ENCODE measurements around the gene KY. TPM values are rescaled to one million over a fixed set of nuclear protein-coding genes. Genes with fewer than 3 reads are reported as not detected.

Gene KY
- total RNA-seq, 1 donor from 2014 or later: 0.29 TPM

- Histone ChIP-seq H3K27ac (no peak overlapping the region), H3K36me3 (no peaks in the 10 kb centered on the region), H3K9me3 (no peaks in the 10 kb centered on the region), H3K27me3 (no peaks in the 10 kb centered on the region), H3K4me1 (no peaks in the 10 kb centered on the region), H3K4me3 (no peak overlapping the region)
- intact Hi-C loops (cut with DNase I): no loop called here
- TF ChIP-seq CTCF (IDR thresholded peaks at IDR 0.05): no peak
- DNase-seq (no peak), ATAC-seq (no peak)
These were observed 36.8 kb upstream of the KY start for GRCh38 chr3:134687642-134688041.

GRCh38 chr3:134685929-134686802 lies 35.3 kb upstream of the KY start:
- no peak overlapping the region for H3K4me3 ChIP-seq
- no peak for DNase-seq

GRCh38 chr3:134682196-134682880 lies 31.5 kb upstream of the KY start:
- no peak overlapping the region for H3K4me3 ChIP-seq
- intact Hi-C loops (cut with DNase I): no loop called here
- no peak for TF ChIP-seq CTCF (IDR thresholded peaks at IDR 0.05)
- H3K4me1 ChIP-seq: no peaks in the 10 kb centered on the region
- H3K27ac ChIP-seq: no peak overlapping the region
- H3K27me3 ChIP-seq: no peaks in the 10 kb centered on the region
- no peaks in the 10 kb centered on the region for H3K36me3 ChIP-seq
- DNase-seq (no peak), ATAC-seq (no peak)
- no peaks in the 10 kb centered on the region for H3K9me3 ChIP-seq

More at GRCh38 chr3:134685929-134686802, 35.3 kb upstream of the KY start:
- Histone ChIP-seq H3K27ac (no peak overlapping the region), H3K36me3 (no peaks in the 10 kb centered on the region), H3K27me3 (no peaks in the 10 kb centered on the region), H3K4me1 (no peaks in the 10 kb centered on the region), H3K9me3 (no peaks in the 10 kb centered on the region)
- intact Hi-C loops (cut with DNase I): no loop called here
- no peak for ATAC-seq
- TF ChIP-seq CTCF (IDR thresholded peaks at IDR 0.05): no peak

- Histone ChIP-seq H3K4me3 (no peak overlapping the region), H3K4me1 (no peaks in the 10 kb centered on the region), H3K36me3 (no peaks in the 10 kb centered on the region), H3K9me3 (no peaks in the 10 kb centered on the region), H3K27ac (no peak overlapping the region), H3K27me3 (no peaks in the 10 kb centered on the region)
- TF ChIP-seq CTCF (IDR thresholded peaks at IDR 0.05): no peak
- ATAC-seq: no peak
- DNase-seq: no peak
- intact Hi-C loops (cut with DNase I): no loop called here
These were observed 30.7 kb upstream of the KY start for GRCh38 chr3:134681522-134681900.

- no peak for TF ChIP-seq CTCF (IDR thresholded peaks at IDR 0.05)
These were observed 30.1 kb upstream of the KY start for GRCh38 chr3:134680796-134681521.

More at GRCh38 chr3:134680796-134681521, 30.1 kb upstream of the KY start:
- H3K27ac ChIP-seq: no peak overlapping the region
- no peaks in the 10 kb centered on the region for H3K4me1 ChIP-seq
- no peaks in the 10 kb centered on the region for H3K9me3 ChIP-seq
- H3K36me3 ChIP-seq: no peaks in the 10 kb centered on the region
- DNase-seq (no peak), ATAC-seq (no peak)
- intact Hi-C loops (cut with DNase I): no loop called here
- no peaks in the 10 kb centered on the region for H3K27me3 ChIP-seq
- H3K4me3 ChIP-seq: no peak overlapping the region
